CD4-positive, alpha-beta memory T cell (primary cell): Measurements from ENCODE around the gene COIL. TPM values are rescaled to one million over a fixed set of nuclear protein-coding genes. Genes with fewer than 3 reads are reported as not detected.

Source experiments
- CTCF ChIA-PET: fragments of 350-600 bp; sonication (Branson Sonifier 250); formaldehyde crosslinking; loops from one replicate; lab custom pipeline; 2021; ENCODE audit warnings: inconsistent platforms; ENCODE audit not compliant: partially characterized antibody; lab: Charles Lee
- POLR2A ChIA-PET: fragments of 350-600 bp; sonication (Branson Sonifier 250); formaldehyde crosslinking; loops from one replicate; lab custom pipeline; 2021; ENCODE audit not compliant: partially characterized antibody; lab: Charles Lee
- DNase-seq, 5 donors: peaks; one replicate each; pipeline versions ENCODE4 v3.0.0 to v3.0.0-alpha.2; 2020 to 2022; ENCODE audit warnings: mixed read lengths in 1 of 5
- H3K27ac ChIP-seq: one replicate; pipeline ENCODE4 v1.7.0; 2013; ENCODE audit warnings: low read depth, low read length
- H3K27me3 ChIP-seq: 2 replicates; pipeline ENCODE4 v1.7.0; 2013; ENCODE audit warnings: mild to moderate bottlenecking, low read length, moderate library complexity; ENCODE audit not compliant: insufficient read depth
- H3K36me3 ChIP-seq: 2 replicates; pipeline ENCODE4 v1.7.0; 2013; ENCODE audit warnings: mild to moderate bottlenecking, low read length, moderate library complexity; ENCODE audit not compliant: insufficient read depth
- H3K4me1 ChIP-seq: 2 replicates; pipeline ENCODE4 v1.7.0; 2013; ENCODE audit warnings: mild to moderate bottlenecking, low read length, moderate library complexity; ENCODE audit not compliant: insufficient read depth
- H3K4me3 ChIP-seq, 2 donors: one replicate each; pipeline ENCODE4 v1.7.0; 2013; ENCODE audit warnings: low read length in 2 of 2, mild to moderate bottlenecking in 1 of 2
- H3K9me3 ChIP-seq, 2 donors: one replicate each; pipeline ENCODE4 v1.7.0; 2013; ENCODE audit warnings: low read length in 2 of 2, control low read depth in 1 of 2; ENCODE audit not compliant: control insufficient read depth in 1 of 2
- H3K27ac Mint-ChIP-seq, 7 donors: one replicate each; pipeline ENCODE4 v1.8.0; 2020 to 2021; ENCODE audit warnings: mixed read lengths in 7 of 7, mild to moderate bottlenecking in 6 of 7, inconsistent platforms in 3 of 7, moderate library complexity in 3 of 7
- H3K27me3 Mint-ChIP-seq, 2 donors: one replicate each; pipeline ENCODE4 v1.8.0; 2020 to 2021; ENCODE audit warnings: mixed read lengths in 2 of 2
- H3K36me3 Mint-ChIP-seq, 2 donors: one replicate each; pipeline ENCODE4 v1.8.0; 2020 to 2021; ENCODE audit warnings: mixed read lengths in 2 of 2, inconsistent platforms in 1 of 2, mild to moderate bottlenecking in 1 of 2
- H3K4me1 Mint-ChIP-seq, 4 donors: one replicate each; pipeline ENCODE4 v1.8.0; 2020 to 2021; ENCODE audit warnings: mixed read lengths in 4 of 4, mild to moderate bottlenecking in 1 of 4
- H3K4me3 Mint-ChIP-seq, 8 donors: one replicate each; pipeline ENCODE4 v1.8.0; 2020 to 2021; ENCODE audit warnings: mixed read lengths in 8 of 8, mild to moderate bottlenecking in 7 of 8, moderate library complexity in 6 of 8, inconsistent platforms in 3 of 8
- H3K9me3 Mint-ChIP-seq, 8 donors: one replicate each; pipeline ENCODE4 v1.8.0; 2020 to 2021; ENCODE audit warnings: mixed read lengths in 8 of 8, mild to moderate bottlenecking in 5 of 8, inconsistent platforms in 3 of 8, moderate library complexity in 1 of 8
- intact Hi-C: fragments of 100-400 bp; cut with micrococcal nuclease; formaldehyde crosslinking; loops from one replicate; pipeline ENCODE4 v1.15.1; 2023
- polyA plus RNA-seq, 2 donors: library from polyadenylated mRNA; unstranded; fragments of 300-500 nt; fragmentation: Illumina TruSeq; gene quantifications; one replicate each; pipeline ENCODE4 v1.2.3, GENCODE V29; 2021
- total RNA-seq, 2 experiments: library from RNA; stranded (reverse); gene quantifications; one replicate each; pipeline ENCODE4 v1.2.3, GENCODE V29; 2021

The COIL gene
- total RNA-seq (10 to 100 TPM; 19.1 to 19.6 TPM), polyA plus RNA-seq (10 to 100 TPM; 14.4 to 15.3 TPM)

GRCh38 chr17:56960596-56961538 is at the start of gene COIL:
TSS of gene COIL (minus strand) at chr17:56961050. CDS start at chr17:56961019, 31 bp downstream.
- H3K4me3 Mint-ChIP-seq, result peak within 1 kb of the TSS; percentile 78 to 91 (median 89)
- POLR2A ChIA-PET, result interaction anchor here (0.7 to 1.6 kb wide), 5 partner anchors 16 to 126 kb away, joined by 3 to 8 read pairs (median 5); partner anchors contain the start of genes SCPEP1 and TRIM25
- intact Hi-C loops, result loop anchor here (1.0 to 5.0 kb wide), 7 partner anchors 18 to 369 kb away; partner anchors contain the start of genes AKAP1, C17orf67, DGKE and NOG
- Histone ChIP-seq H3K4me1 (peaks cover 20% of the 10 kb centered on the region), H3K27ac (peak within 1 kb of the TSS; percentile 87), H3K36me3 (no peaks in the 10 kb centered on the region), H3K27me3 (no peaks in the 10 kb centered on the region), H3K4me3 (peak within 1 kb of the TSS; percentile 81 to 82), H3K9me3 (no peaks in the 10 kb centered on the region)
- H3K4me1 Mint-ChIP-seq, result peaks cover 10 to 29% (median 21%) of the 10 kb centered on the region in 4 donors
- H3K27me3 Mint-ChIP-seq, result peaks cover 0 to 1% of the 10 kb centered on the region in 2 donors
- peak; percentile 90 to 93 (median 91) for DNase-seq
- peak within 1 kb of the TSS; percentile 65 to 96 (median 94) for H3K27ac Mint-ChIP-seq
- no peaks in the 10 kb centered on the region for H3K9me3 Mint-ChIP-seq
- H3K36me3 Mint-ChIP-seq, result no peaks in the 10 kb centered on the region
- CTCF ChIA-PET, result interaction anchor here (0.7 to 1.5 kb wide), 6 partner anchors 9 to 143 kb away, joined by 3 to 7 read pairs (median 4); no protein-coding TSS in a partner anchor

GRCh38 chr17:57010487-57010886 is 49.6 kb upstream of the COIL start:
- intact Hi-C loops, result loop anchor here (1.0 kb wide), 1 partner anchor 104 kb away; no protein-coding TSS in a partner anchor
- no peak overlapping the region for H3K27ac ChIP-seq
- POLR2A ChIA-PET, result interaction anchor here (1.2 to 1.7 kb wide), 3 partner anchors 10 to 75 kb away, joined by 3 to 7 read pairs (median 3); partner anchors contain the start of genes AKAP1 and SCPEP1
- no peaks in the 10 kb centered on the region for H3K36me3 Mint-ChIP-seq
- H3K27ac Mint-ChIP-seq, result peak overlapping the region in 1 of 7 donors; percentile 37
- no peaks in the 10 kb centered on the region for H3K27me3 ChIP-seq
- peaks cover 0 to 3% of the 10 kb centered on the region in 2 donors for H3K27me3 Mint-ChIP-seq
- peaks cover 5 to 7% (median 6%) of the 10 kb centered on the region in 4 donors for H3K4me1 Mint-ChIP-seq
- H3K9me3 Mint-ChIP-seq, result no peaks in the 10 kb centered on the region
- H3K4me3 ChIP-seq, result no peak overlapping the region
- CTCF ChIA-PET, result interaction anchor here (0.7 to 1.7 kb wide), 9 partner anchors 9 to 287 kb away, joined by 3 to 5 read pairs (median 3); partner anchors contain the start of gene SCPEP1
- no peak for DNase-seq
- peak overlapping the region in 5 of 8 donors; percentile 3 to 68 (median 49) for H3K4me3 Mint-ChIP-seq
- H3K9me3 ChIP-seq, result no peaks in the 10 kb centered on the region
- no peaks in the 10 kb centered on the region for H3K36me3 ChIP-seq
- H3K4me1 ChIP-seq, result peaks cover 6% of the 10 kb centered on the region

GRCh38 chr17:57009737-57010445 is 49.0 kb upstream of the COIL start:
- Mint-ChIP-seq H3K27ac (peak overlapping the region in 2 of 7 donors; percentile 1 to 3), H3K4me1 (peaks cover 5 to 7% (median 6%) of the 10 kb centered on the region in 4 donors), H3K4me3 (peak overlapping the region; percentile 3 to 68 (median 43)), H3K27me3 (peaks cover 0 to 3% of the 10 kb centered on the region in 2 donors), H3K9me3 (no peaks in the 10 kb centered on the region), H3K36me3 (no peaks in the 10 kb centered on the region)
- no peak overlapping the region for H3K4me3 ChIP-seq
- POLR2A ChIA-PET, result interaction anchor here (1.3 to 1.7 kb wide), 2 partner anchors 9 to 75 kb away, joined by 3 to 7 read pairs; partner anchors contain the start of gene AKAP1
- no peaks in the 10 kb centered on the region for H3K36me3 ChIP-seq
- no peak overlapping the region for H3K27ac ChIP-seq
- DNase-seq, result peak; percentile 28 to 61 (median 40)
- intact Hi-C loops, result loop anchor here (1.0 kb wide), 1 partner anchor 104 kb away; no protein-coding TSS in a partner anchor
- peaks cover 6% of the 10 kb centered on the region for H3K4me1 ChIP-seq
- no peaks in the 10 kb centered on the region for H3K9me3 ChIP-seq
- CTCF ChIA-PET, result interaction anchor here (0.9 to 1.7 kb wide), 10 partner anchors 8 to 75 kb away, joined by 3 to 5 read pairs (median 3); partner anchors contain the start of gene SCPEP1
- no peaks in the 10 kb centered on the region for H3K27me3 ChIP-seq

- Histone ChIP-seq H3K27ac (no peak overlapping the region), H3K4me1 (peaks cover 6% of the 10 kb centered on the region), H3K36me3 (no peaks in the 10 kb centered on the region), H3K27me3 (no peaks in the 10 kb centered on the region), H3K4me3 (no peak overlapping the region), H3K9me3 (no peaks in the 10 kb centered on the region)
- Mint-ChIP-seq H3K4me1 (peaks cover 5 to 7% (median 6%) of the 10 kb centered on the region in 4 donors), H3K36me3 (no peaks in the 10 kb centered on the region), H3K27ac (no peak overlapping the region), H3K9me3 (no peaks in the 10 kb centered on the region), H3K27me3 (peaks cover 0 to 3% of the 10 kb centered on the region in 2 donors), H3K4me3 (no peak overlapping the region)
- ChIA-PET CTCF (interaction anchor here (1.2 kb wide), 1 partner anchor 76 kb away, joined by 3 read pairs; no protein-coding TSS in a partner anchor), POLR2A (no interaction called here)
- intact Hi-C loops, result no loop called here
- DNase-seq, result no peak
Measured at GRCh38 chr17:57008958-57009357, 48.1 kb upstream of the COIL start.

GRCh38 chr17:57006040-57006439 is 45.2 kb upstream of the COIL start:
- H3K36me3 Mint-ChIP-seq, result peaks cover 6 to 7% of the 10 kb centered on the region in 2 donors
- no peaks in the 10 kb centered on the region for H3K36me3 ChIP-seq
- POLR2A ChIA-PET, result no interaction called here
- intact Hi-C loops, result no loop called here
- no peaks in the 10 kb centered on the region for H3K27me3 ChIP-seq
- CTCF ChIA-PET, result no interaction called here
- peaks cover 6% of the 10 kb centered on the region for H3K4me1 ChIP-seq
- H3K9me3 Mint-ChIP-seq, result peaks cover 0 to under 1% (median 0%) of the 10 kb centered on the region in 8 donors
- H3K27me3 Mint-ChIP-seq, result peaks cover 0 to 3% of the 10 kb centered on the region in 2 donors
- H3K27ac ChIP-seq, result no peak overlapping the region
- H3K27ac Mint-ChIP-seq, result no peak overlapping the region
- H3K4me3 Mint-ChIP-seq, result no peak overlapping the region
- no peak for DNase-seq
- H3K4me1 Mint-ChIP-seq, result peaks cover 5 to 7% (median 6%) of the 10 kb centered on the region in 4 donors
- no peak overlapping the region for H3K4me3 ChIP-seq
- no peaks in the 10 kb centered on the region for H3K9me3 ChIP-seq

GRCh38 chr17:57004944-57005579 is 44.2 kb upstream of the COIL start:
- Mint-ChIP-seq H3K9me3 (peaks cover 0 to 2% (median 0%) of the 10 kb centered on the region in 8 donors), H3K4me3 (no peak overlapping the region), H3K27me3 (peaks cover 0 to 1% of the 10 kb centered on the region in 2 donors), H3K4me1 (peaks cover 2 to 3% (median 3%) of the 10 kb centered on the region in 4 donors), H3K36me3 (peaks cover 11 to 16% of the 10 kb centered on the region in 2 donors), H3K27ac (no peak overlapping the region)
- no peak overlapping the region for H3K27ac ChIP-seq
- intact Hi-C loops, result no loop called here
- no peak overlapping the region for H3K4me3 ChIP-seq
- POLR2A ChIA-PET, result no interaction called here
- CTCF ChIA-PET, result no interaction called here
- H3K36me3 ChIP-seq, result no peaks in the 10 kb centered on the region
- peaks cover 3% of the 10 kb centered on the region for H3K4me1 ChIP-seq
- no peaks in the 10 kb centered on the region for H3K27me3 ChIP-seq
- H3K9me3 ChIP-seq, result no peaks in the 10 kb centered on the region
- DNase-seq, result no peak
